ENCODE measurements around the gene GALNT18.

Gene GALNT18

DNA sequence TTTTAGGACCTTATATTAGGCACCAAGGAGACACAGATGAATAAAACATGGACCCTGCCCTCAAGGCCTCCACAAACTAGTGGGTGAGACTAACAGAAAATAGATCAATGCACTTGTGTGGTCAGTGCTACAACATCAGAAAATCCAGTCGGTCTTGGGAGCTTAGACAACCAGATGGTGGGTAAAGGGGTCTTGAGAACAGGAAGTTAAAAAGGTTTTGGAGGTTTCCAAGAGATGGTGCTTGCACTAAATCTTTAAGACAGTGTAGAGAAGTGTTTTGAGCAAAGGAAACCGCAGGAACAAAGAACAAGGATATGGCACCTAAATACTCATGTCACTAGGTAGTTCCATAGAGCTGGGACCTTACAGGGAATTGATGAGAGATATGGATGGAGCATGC, 56.2 kb downstream of the GALNT18 start:
- no peak for DNase-seq (ENCODE audit: low read depth)

DNA sequence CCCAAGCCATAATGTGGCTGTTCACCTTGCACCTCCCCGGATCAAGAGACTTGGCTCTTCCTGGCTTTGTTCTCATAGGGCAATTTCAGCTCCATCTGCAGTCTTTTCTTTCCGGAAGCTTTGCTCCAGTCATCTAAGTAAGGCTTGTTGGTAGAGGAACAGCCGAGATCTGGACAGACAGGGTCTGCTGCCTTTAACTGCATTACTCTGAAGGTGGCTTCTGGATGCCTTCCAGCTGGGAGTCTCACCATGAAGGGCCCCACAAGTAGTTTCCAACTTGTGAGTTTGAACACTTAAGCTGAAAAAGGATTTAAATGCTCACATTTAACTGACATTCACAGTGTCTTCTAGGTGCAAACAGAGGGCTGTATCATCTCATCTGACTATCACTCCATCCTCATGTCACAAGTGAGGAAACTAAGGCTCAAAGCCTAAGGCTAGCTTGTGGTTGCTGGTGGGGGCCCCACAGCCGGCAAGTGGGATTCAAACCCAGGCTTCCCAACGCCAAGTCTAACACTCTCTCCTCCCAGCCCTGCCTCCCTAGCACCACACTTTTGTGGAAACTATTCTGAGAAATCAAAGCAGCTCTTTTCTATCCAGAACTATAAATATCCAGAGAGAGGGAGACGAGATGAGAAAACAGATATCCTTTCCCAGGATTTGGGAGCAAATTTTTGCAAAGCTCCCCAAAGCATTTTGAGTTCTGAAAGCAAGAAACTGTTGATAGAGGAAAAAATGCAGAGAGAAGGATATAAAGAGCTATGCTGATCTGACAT, 58.4 kb downstream of the GALNT18 start:
- DNase-seq (ENCODE audit: low read depth) = no peak

DNA sequence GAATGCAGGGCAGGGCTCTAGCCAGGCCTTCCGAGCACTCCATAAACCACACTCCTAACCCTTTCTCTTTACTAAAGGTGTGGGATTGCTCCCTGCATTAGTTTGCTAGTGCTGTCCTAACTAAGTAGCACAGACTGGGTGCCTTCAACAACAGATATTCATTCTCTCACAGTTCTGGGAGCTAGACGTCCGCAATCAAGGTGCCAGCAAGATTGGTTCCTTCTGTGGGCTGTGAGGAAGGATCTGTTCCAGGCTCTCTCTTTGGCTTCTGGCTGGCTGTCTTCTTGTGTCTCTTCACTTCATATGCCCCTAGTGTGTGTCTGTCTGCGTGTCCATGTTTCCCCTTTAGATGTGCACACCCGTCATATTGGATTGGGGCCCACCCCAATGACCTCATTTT, 59.8 kb downstream of the GALNT18 start:
- DNase-seq (ENCODE audit: low read depth) = no peak

DNA sequence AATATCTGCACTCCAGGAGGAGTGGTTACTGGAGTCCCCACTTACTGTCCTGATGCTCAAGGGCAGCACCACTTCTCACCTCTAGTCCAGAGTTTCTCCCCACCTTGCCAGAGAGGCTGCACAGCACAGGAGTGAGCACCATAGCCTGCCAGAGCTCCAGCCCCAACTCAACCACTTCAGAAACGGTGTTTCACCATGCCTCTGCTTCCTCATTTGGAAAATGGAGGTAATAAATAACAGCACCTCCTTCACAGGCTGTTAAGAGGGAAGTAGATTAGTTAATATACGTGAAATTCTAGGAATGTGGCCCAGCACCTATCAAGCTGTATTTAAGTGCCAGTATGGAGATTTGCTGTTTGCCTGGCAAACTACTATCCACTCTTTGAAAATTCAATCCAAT, 63.0 kb downstream of the GALNT18 start:
- no peak for DNase-seq (ENCODE audit: low read depth)

DNA sequence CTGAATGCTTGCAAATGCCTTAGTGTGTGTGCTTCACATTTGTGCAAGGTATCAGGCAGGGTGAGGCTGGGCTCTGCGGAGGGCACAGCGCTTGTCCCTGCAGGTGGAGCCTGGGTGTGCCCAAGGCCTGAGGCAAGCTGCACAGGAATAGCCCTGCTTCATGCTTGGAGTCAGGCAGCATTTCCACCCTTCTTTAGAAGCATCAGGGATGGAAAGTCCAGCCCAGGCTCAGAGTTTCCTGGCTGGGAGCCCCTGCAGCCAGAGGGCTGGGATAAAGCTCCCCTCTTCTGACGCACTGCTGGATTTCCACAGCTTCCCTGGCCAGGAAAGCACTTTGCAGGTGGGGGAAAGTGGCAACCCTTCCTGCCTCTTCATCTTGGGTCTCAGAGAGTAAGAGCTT, 63.4 kb downstream of the GALNT18 start:
- DNase-seq (ENCODE audit: low read depth) = no peak

DNA sequence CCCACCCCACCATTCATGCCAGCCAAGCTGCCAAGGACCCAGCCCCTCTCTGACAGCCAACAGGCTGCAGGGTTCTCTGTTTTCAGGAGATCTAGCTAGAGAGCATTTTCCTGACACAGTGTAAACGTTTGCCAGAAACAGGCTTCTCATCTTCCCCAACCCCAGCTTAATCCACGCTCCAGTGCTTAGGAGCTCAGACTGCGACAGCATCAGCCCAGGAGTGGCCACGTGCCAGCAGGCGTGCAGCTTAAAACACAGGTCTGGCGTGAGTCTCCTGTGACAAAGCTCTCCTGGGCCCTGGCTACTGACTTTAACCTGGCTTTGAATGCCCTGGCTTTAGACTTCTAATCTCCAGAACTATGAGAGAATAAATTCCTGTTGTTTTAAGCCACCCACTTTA, 66.6 kb downstream of the GALNT18 start:
- no peak for DNase-seq (ENCODE audit: low read depth)

DNA sequence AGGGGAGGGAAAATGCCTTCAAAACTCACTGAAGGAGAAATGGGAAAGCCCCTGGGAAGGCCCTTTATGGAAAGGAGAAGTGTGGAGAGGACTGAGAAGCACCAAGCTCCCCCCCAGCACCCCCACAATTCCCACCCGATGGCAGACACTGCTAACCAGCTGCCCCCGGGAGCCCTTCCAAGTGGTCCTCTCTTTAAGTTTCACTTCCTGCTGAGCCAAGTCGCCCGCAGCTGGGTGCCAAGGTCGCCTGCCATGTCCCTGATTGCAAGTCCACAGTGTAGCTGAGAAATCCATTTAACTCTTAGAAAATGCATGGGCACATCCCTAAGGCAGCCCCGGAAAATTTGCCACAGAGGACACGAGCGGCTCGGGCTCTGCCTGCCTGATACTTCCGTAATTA, 68.2 kb downstream of the GALNT18 start:
- DNase-seq (ENCODE audit: low read depth) = no peak

DNA sequence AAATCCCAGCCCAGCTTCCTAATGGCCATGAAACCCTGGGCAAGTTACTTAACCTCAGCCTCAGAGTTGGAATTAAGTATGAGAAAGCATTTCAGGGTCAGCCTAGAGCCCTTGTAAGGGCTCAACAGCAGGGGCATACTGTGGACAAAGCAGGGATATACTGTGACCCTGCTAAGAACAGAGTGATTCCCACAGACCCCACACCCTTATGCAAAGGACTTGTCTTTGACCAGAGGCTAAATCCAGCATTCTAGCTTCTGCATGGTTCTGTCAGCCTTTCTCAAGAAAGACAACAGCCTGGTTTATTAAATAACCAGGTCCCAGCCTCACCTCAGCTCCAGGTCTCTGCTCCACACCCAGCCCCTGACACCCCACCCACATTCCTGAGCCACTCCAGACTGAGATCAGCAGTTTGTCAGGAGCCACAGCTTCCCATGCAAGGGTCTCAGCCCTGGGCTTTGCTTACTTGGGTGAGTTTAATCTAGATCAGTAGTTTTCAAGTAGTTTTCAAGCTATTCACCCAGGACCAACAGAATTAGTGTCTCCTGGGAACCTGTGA, 69.2 kb downstream of the GALNT18 start:
- DNase-seq (ENCODE audit: low read depth) = no peak

DNA sequence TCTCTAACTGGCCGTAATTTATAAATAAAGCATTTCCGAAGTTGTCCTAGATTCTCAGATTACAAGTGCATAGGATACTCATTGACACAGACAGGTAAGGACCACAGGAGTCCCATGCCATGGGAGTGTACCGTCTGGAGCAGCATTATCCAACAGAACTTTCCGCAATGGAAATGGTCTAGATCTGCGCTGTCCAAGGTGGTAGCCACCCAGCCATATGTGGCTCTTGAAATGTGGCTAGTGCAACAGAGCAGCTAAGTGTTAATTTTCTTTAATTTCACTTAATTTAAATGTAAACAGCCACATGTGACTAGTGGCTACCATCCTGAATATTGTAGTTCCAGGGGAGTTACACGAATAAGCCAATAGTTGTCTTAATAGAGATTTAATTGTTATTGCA, 71.3 kb downstream of the GALNT18 start:
- DNase-seq (ENCODE audit: low read depth) = no peak

DNA sequence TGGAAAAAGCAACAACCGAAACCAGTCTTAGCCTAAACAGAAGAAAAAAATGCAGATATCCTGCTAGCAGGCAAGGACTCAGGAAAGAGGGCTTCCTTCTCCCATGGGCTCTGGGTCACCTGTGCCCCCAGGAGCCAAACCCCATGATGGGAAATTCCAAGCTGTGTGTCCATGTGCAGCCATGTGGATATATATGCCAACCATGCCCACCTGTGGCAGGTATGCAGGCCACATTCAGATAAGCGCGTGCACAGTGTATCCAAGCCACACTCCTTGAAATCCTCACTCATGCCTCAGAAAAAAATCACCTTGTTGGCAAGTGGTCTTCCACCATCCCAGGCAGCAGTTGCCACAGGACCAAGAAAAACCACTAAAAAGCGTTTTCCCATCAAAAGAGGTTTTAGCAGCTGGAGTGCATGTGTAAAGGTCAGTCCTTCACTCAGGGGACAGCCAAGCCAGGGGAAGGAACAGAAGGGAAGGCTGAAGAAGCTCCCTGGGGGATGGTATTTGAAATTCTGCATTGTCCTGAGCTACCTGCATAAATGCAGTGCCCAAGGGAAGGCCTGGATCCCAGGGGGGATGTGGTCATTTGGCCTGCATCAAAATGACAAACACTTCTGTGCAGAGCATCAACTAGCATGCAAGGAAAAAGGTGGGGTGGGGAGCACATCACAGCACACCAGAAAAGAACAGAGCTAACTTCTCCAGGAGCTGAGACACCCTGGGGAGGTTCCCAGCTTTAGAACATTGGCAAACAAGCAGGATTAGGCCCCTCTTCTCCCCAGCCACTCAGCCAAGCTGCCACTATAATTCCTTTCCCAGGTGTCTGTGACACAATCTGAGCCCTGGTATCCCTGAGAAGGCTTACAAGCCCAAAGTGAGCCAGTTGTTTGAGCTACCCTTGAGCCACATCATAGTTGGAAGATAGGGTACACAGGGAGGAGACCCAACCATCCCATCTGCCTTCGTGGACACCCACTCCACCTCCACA, 76.2 kb downstream of the GALNT18 start:
- DNase-seq (ENCODE audit: low read depth) = no peak

DNA sequence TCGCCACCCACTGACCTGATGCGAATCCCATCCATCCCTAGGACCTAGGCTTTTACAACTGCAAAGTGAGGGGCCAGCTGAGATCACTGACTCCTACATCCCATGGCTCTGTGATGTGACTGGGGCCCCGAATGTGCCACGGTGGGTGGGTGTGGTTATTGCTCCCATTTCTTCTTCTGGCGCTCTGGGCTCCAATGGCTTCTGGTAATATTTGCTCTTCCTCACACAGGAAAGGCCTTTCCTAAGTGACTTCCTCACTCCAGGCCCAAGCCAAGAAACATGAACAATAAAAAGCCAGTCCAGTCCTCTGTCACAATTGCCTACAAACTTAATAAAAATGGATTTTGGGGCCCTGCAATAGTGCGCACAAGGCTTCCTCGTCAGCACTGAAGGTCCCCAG, 78.1 kb downstream of the GALNT18 start:
- no peak for DNase-seq (ENCODE audit: low read depth)

DNA sequence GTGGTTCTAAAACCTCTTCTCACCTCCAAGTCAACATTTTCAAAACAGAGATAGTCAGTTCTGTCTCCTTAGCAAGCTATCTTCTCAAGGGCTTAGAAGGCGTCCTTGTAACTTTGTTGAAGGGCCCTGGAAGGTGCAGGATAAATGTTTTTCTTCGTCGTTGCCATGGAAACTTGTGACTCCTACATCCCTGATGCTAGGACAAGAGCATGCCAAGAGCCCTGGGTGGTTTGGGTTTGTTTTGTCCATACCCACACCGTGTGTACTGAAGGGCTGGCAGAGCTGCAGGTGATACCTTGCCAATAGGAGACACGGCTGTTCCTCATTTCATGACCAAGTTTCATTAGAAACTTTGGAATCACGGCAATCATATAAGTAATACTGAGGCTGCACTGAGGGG, 81.6 kb downstream of the GALNT18 start:
- no peak for DNase-seq (ENCODE audit: low read depth)

DNA sequence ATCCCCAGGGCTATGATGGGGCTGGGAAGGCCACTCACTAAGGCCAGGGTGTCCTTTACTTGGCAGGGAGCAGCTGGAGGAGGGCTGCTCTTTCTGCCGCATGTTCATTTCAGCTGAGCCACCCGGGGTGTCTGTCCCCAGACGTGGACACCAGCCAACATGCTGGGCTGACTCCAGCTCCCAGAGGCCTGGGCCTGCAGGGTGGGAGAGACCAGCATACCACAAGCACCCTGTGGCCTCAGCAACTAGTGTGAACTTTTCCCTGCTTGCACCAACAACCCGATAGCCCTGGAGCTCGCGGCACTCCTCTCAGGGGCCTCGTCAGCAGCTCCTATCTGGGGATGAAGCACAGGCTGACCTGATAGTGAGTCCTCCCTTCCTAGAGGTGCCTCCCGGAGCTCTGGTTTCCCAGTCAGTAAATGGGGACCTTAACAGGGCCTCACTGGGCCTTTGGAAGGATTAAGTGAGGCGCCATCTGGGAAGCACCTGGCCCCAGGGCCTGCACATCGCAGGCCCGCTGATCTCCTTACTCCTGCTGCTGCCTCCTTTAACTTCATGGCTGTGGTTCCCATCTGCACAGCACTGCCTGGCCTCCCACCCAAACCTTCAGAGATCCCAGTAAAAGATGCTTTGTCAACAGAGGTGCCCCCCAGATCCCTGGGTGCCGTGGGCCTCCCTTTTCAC, 83.4 kb downstream of the GALNT18 start:
- no peak for DNase-seq (ENCODE audit: low read depth)

DNA sequence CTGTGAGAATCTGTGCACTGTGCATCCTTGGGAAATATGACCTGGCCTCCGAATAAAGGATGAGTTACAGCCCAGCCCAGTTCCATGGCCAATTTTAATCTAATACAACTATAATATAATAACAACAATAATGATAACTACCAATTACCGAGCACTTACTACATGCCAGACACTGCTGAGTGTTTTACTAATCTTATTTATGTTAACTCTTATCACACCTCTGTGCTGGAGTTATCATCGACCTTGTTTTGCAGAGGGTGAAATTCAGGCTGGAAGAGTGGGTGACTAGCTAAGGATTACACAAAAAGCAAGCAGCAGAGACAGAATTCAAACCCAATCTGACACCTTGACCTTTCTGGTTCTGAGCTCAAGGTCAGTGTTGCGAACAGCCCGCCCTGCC, 83.9 kb downstream of the GALNT18 start:
- no peak for DNase-seq (ENCODE audit: low read depth)

DNA sequence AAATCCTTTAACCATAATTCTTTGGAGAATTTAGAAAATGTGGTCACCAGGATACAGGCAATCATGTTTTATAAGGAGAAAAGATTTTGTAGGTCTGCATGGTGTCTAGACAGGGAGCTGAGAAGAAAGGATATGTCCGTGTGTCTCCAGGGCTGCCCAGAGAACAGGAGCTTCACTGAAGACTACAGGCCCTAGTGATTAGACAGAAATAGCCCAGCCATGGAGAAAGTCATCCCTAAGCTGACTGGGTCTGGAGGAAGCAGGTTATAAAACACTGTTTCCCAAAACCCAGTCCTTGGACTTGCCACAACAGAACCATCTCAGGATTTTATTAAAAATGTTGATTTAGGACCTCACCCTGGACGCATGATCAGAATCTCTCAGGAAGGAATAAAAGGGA, 84.4 kb downstream of the GALNT18 start:
- DNase-seq (ENCODE audit: low read depth) = no peak

DNA sequence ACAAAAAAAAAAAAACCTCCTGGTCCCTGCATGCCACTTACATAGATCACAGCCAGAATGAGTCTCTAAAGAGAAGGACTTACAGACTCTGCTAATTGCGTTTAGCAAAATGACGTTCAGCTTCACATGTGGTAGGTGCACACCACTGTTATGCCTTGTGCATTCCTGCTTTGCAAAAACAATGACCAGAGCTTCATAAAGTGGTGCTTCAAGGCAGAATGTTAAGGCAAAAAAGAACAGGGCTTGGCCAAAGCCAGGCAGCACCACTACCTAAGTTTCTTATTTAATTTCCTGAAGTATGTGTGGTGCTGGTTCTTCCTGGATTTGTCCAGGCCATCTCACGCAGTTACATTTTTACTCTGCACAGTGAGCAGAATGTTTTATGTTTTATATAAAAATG, 85.2 kb downstream of the GALNT18 start:
- no peak for DNase-seq (ENCODE audit: low read depth)

DNA sequence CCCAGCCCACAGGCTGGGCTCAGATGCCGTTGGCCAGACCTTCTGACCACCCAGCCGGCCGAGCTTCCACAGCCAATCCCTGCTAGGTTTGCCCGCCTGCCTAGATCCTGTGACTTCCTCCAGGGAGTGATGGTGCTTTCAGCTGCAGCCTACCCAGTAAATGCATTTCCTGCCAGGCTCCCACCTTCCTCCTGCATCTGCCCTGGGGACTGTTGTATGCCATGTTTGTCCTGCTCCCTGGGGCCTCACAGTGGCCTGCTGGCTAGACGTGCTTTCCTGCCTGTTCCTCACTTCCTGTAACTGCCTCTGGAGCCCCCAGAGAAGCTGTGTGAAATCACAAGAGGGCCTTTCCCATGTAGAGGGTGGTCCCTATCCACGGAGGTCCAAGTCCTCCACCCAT, 86.2 kb downstream of the GALNT18 start:
- no peak for DNase-seq (ENCODE audit: low read depth)

DNA sequence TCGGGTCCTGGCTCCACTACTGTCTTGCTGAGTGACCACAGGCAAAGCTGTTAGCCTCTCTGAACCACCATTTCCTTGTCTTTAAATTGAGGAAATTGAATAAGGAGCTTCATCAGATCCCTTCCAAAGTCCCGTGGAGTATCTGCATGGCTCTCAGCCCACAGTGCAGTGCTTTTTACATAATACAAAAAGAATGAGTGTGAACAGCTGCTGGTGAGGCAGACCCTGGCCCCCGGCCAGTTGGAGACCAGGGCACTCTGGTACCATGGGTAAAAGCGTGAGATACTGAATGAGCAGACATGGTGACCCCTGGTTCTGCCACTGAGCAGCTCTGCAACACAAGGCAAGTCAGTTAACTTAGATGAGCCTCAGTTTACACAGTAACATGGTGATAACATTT, 86.8 kb downstream of the GALNT18 start:
- DNase-seq (ENCODE audit: low read depth) = no peak

DNA sequence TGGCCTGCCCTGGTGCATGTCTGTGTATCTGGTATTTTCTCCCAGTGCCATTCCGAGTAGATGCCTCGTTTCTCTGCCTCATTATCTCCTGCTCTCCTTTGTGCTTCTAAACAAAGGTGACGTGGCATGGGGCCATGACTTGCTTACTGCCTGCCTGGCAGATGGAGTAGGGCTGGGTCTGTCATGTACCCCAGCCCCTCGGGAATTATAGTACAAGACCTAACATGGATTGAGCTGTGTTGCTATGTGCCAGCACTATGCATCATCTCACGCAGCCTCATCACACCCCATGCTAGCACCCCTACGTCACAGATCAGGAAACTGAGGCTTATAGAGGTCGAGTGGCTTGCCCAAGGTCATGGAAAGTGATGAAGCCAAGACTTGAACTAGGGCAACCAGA, 88.1 kb downstream of the GALNT18 start:
- DNase-seq (ENCODE audit: low read depth) = no peak

DNA sequence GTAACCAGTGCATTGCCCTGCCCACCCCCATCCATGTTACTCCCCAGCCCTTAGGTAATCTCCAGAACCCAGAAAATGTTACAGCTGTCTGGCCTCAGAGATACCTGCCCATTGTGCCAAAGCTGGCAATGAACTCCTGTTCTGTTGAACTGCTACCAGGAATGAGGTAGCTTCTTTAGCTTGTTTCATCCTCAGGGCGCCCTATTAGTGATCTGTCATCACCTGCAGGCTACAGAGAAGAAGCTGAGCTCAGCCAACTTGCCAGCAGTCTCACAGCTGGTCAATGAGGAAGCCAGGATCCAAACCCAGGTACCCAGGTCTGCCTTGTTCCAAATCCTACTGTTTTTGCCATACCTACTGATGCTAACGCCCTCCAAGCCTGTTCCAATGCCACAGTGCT, 88.7 kb downstream of the GALNT18 start:
- no peak for DNase-seq (ENCODE audit: low read depth)

DNA sequence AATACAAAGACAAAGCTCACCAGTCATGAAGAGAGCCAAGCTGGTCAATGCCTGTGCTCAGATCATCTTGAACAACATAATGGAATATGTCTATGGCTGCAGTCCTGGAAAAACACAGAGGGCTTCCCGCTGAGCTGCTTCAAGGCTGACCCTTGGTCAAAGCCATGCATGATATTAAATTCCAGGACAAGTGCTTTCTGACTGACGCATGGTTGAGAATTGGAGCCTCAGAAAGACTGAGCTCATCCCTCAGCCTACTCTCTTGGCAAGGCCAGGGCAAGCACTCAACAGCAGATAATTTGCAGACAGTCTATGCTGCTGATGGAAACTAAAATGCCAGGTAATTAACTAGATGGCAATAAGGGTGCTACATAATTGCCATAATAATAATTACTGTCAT, 89.2 kb downstream of the GALNT18 start:
- no peak for DNase-seq (ENCODE audit: low read depth)

DNA sequence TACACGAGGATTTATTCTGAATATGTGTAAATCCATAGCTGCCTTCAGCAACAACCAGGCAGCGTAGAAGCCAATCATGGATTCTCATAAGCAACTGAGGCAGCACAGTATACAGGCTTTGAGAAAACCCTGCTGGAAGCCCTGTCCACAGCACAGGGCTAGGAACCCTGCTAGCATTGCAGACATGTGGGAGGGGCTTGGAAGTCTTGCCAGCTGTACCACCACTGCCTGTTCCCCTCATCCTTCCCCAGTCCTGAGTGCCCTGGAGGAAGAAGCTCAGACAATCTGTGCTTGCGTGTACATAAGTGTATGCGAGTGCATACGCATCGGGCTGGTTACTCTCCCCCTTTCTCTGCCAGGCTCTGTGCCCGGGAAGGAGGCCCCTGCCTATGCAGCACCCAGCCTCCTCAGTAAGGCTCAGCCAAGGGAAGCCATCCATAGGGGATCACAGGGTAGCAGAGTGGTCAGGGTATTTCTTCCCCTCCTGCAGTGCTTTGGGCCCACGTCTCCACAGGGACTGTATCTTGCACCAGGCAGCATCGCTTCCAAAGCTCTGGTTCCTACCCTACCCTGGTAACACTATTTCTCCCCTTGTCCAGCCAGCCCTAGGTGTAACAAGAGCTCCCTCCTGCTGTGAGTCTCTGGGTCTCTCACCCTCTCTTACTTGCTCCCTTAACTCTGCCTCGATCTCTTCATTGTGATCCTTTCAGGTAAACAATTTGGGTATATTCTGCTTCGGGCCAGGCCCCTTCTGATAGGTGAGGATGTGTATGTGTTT, 90.5 kb downstream of the GALNT18 start:
- DNase-seq (ENCODE audit: low read depth) = no peak

Measured in GM04504 (cell line).